PC-3 (cell line): ENCODE results near the gene SDK1.

Experiments used
- CTCF ChIP-seq: fragments of 300-600 bp; sonication (generic); conservative IDR thresholded peaks from 2 replicates; pipeline ENCODE4 v1.5.1; 2017; ENCODE audit warnings: antibody characterized with exemption, low read depth, mild to moderate bottlenecking, low read length
- EZH2 ChIP-seq: fragments of 300-600 bp; sonication (generic); IDR thresholded peaks from one replicate; pipeline ENCODE4 v1.6.1; 2017; ENCODE audit warnings: antibody characterized with exemption, mild to moderate bottlenecking, low read length; ENCODE audit not compliant: unreplicated experiment
- EZH2phosphoT487 ChIP-seq: fragments of 300-600 bp; sonication (generic); IDR thresholded peaks from 2 replicates; pipeline ENCODE4 v1.6.1; 2018; ENCODE audit warnings: mild to moderate bottlenecking, antibody characterized with exemption, low read length, borderline replicate concordance

- TF ChIP-seq CTCF (no peak), EZH2phosphoT487 (no peak), EZH2 (no peak)
Observed at GRCh38 chr7:4091767-4092166, 790.7 kb downstream of the SDK1 start.
